ENCODE data around the gene HYAL2. TPM values are rescaled to one million over a fixed set of nuclear protein-coding genes. Genes with fewer than 3 reads are reported as not detected.

Gene HYAL2
- total and polyA plus RNA-seq, 9 of the 15 experiments (the other 6 are each of a cell fraction or from before 2014, with no cell fraction given), result 0.36 to 22.7 (median 11.4) TPM; not detected in 1

- TF ChIP-seq ZMIZ1 (IDR thresholded peaks at IDR 0.05; ENCODE audit: low read depth in 2 of 2, low read length in 2 of 2), result no peak
- TF ChIP-seq ZNF766 (CRISPR knock-in tag; conservative IDR thresholded peaks at IDR 0.05), result peak; percentile 76
- no peak for TF ChIP-seq ZNF408 (CRISPR knock-in tag; IDR thresholded peaks at IDR 0.05; ENCODE audit: low read depth)
- no peak for TF ChIP-seq ZNF354B (CRISPR knock-in tag; IDR thresholded peaks at IDR 0.05)
- TF ChIP-seq KDM5B (IDR thresholded peaks at IDR 0.05; ENCODE audit: insufficient replicate concordance, low read depth, low read length), result peak; percentile 69
- TF ChIP-seq ATF1 (CRISPR knock-in tag; IDR thresholded peaks at IDR 0.05), result peak; percentile 36; the same call in 1 of the 2 replicates
- TF ChIP-seq ATF1 (tag; IDR thresholded peaks at IDR 0.05), result peak; percentile 96
- no peak for TF ChIP-seq RAD51 (IDR thresholded peaks at IDR 0.05; ENCODE audit: borderline replicate concordance, low read depth)
- TF ChIP-seq ZSCAN32 (CRISPR knock-in tag; IDR thresholded peaks at IDR 0.05), result 0 out of 2 replicates have a peak, but pooled peaks have one; percentile 32
- TF ChIP-seq ARID4B (CRISPR knock-in tag; IDR thresholded peaks at IDR 0.05), result peak; percentile 94
- peak; percentile 86 for TF ChIP-seq PHF8 (IDR thresholded peaks at IDR 0.05; ENCODE audit: borderline replicate concordance, low read length)
- TF ChIP-seq YY1 (IDR thresholded peaks at IDR 0.05; ENCODE audit: borderline replicate concordance in 1 of 3, control insufficient read depth in 1 of 3, extremely low read depth in 1 of 3, insufficient read depth in 3 of 3, insufficient read length in 1 of 3, insufficient replicate concordance in 2 of 3, low read depth in 1 of 3, low read length in 2 of 3), result peak in 1 of 3 experiments; percentile 17
- TF ChIP-seq RBFOX2 (IDR thresholded peaks at IDR 0.05; ENCODE audit: low read depth, low read length), result peak; percentile 84
- TF ChIP-seq ZNF324 (CRISPR knock-in tag; IDR thresholded peaks at IDR 0.05), result peak; percentile 23; the same call in 1 of the 2 replicates
- TF ChIP-seq E2F4 (CRISPR knock-in tag; IDR thresholded peaks at IDR 0.05; ENCODE audit: low read depth), result no peak
- peak; percentile 72; the same call in 1 of the 2 replicates for TF ChIP-seq ZBTB17 (CRISPR knock-in tag; IDR thresholded peaks at IDR 0.05)
These were observed 28.2 kb upstream of the HYAL2 start, which contains the start of the genes CYB561D2 and NPRL2 (continued) for GRCh38 chr3:50350527-50351322.
